Heart left ventricle (tissue), 13 donors: ENCODE results near the gene GNL3.

Source experiments
- CTCF ChIP-seq, 12 donors: fragments of 200-600 bp; sonication (generic) in 4 of 12; IDR thresholded peaks; one replicate each; pipeline versions ENCODE4 v1.5.0 to v1.8.0; 2018 to 2022; ENCODE audit warnings: antibody characterized with exemption in 12 of 12, mild to moderate bottlenecking in 5 of 12
- POLR2A ChIP-seq, 2 donors: fragments of 450-650 bp; IDR thresholded peaks; one replicate each; pipeline ENCODE4 v1.6.1; 2017; ENCODE audit warnings: antibody characterized with exemption in 2 of 2, mild to moderate bottlenecking in 2 of 2, moderate library complexity in 2 of 2
- donor health status: ischemic (EF 13 %, LVEDD 7.1; RV severe dilation, severe dysfunction).
- donor health status: DM: no; HTN: yes; CAD: no.
- donor health status: DM: no; HTN: no; CAD: no.
- donor health status: ischemic (EF 25% LVEDD 6.9; RV normal size, moderate dysfunction).
- donor health status: ischemic (EF 25% LVEDD 5.7; RV mildly dilated, moderate dysfunction).
- donor health status: ischemic (EF 35%, LVEDD 5.7; RV mildly dilated, moderate dysfunction).
- donor health status: nonischemic (EF 11% LVEDD 7.7; RV severe dilation, severe dysfunction).
- donor health status: DM: yes; HTN: yes; CAD: no.
- donor health status: PGD.
- donor health status: ischemic (EF 29% LVEDD 5.4; RV normal size, mild dysfunction).
- donor health status: nonischemic (EF 23%, LVEDD 6.1; RV moderate dilation, normal function).

- no peak for TF ChIP-seq CTCF (IDR thresholded peaks at IDR 0.05)
- TF ChIP-seq POLR2A (IDR thresholded peaks at IDR 0.05): no peak
Observed at GRCh38 chr3:52703341-52703740, 17.5 kb downstream of the GNL3 start.
